Measurements from ENCODE around the gene TRPM3. TPM values are rescaled to one million over a fixed set of nuclear protein-coding genes. Genes with fewer than 3 reads are reported as not detected.

TRPM3 gene
- total RNA-seq, 4 donors from 2014 or later: 0.27 to 1.2 (median 0.47) TPM; not detected in 1

DNA sequence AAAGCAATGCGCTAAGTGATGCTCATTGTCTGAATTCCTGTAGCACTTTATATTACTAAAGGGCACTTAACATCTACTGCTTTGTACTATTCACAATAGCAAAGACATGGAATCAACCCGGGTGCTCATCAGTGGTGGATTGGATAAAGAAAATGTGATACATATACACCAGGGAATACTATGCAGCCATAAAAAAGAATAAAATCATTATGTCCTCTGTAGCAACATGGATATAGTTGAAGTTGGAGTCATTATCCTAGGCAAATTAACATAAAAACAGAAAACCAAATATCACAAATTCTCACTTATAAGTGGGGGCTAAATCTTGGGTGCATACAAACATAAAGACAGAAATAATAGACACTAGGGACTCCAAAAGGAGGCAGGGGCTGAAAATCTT, 308.3 kb downstream of the TRPM3 start:
- WGBS, 2 donors (ENCODE audit: low coverage in 1 of 2): 94 to 100% methylated on average over 2 of the region's 2 CpGs
- no peaks in the 10 kb centered on the region for H3K4me1 ChIP-seq
- ATAC-seq: no peak

DNA sequence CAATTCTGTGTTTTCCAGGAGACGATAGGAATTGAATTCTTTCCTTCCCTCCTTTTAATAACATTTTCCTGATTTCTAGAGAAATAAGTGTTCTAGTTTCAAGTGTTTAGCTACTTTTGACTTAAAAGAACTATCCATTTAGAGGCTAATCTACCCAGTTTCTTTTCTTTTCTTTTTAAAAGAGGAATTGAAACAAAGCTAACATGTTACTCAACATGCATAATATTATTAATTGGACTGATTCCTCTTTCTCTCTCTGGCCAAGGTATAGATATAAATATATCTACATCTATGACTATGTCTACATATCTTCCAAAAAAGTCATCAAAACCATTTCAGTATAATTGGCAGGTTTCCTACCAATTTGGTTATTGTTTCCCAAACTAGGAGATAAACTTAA, 309.8 kb downstream of the TRPM3 start:
- Histone ChIP-seq H3K4me1 (no peaks in the 10 kb centered on the region), H3K9me3 (no peaks in the 10 kb centered on the region), H3K4me3 (no peak overlapping the region), H3K27ac (no peak overlapping the region), H3K27me3 (no peaks in the 10 kb centered on the region), H3K36me3 (no peaks in the 10 kb centered on the region)
- TF ChIP-seq EP300 (IDR thresholded peaks at IDR 0.05): no peak
- TF ChIP-seq, protein P1, sequence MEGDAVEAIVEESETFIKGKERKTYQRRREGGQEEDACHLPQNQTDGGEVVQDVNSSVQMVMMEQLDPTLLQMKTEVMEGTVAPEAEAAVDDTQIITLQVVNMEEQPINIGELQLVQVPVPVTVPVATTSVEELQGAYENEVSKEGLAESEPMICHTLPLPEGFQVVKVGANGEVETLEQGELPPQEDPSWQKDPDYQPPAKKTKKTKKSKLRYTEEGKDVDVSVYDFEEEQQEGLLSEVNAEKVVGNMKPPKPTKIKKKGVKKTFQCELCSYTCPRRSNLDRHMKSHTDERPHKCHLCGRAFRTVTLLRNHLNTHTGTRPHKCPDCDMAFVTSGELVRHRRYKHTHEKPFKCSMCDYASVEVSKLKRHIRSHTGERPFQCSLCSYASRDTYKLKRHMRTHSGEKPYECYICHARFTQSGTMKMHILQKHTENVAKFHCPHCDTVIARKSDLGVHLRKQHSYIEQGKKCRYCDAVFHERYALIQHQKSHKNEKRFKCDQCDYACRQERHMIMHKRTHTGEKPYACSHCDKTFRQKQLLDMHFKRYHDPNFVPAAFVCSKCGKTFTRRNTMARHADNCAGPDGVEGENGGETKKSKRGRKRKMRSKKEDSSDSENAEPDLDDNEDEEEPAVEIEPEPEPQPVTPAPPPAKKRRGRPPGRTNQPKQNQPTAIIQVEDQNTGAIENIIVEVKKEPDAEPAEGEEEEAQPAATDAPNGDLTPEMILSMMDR (IDR thresholded peaks at IDR 0.05): no peak
- no peak for TF ChIP-seq POLR2AphosphoS5 (IDR thresholded peaks at IDR 0.05)
- no peak for TF ChIP-seq POLR2A (IDR thresholded peaks at IDR 0.05)
- no peak for ATAC-seq
- WGBS, 2 donors (ENCODE audit: low coverage in 1 of 2): 0 to 80% methylated on average over 1 of the region's 1 CpG

More for the DNA sequence above, 308.3 kb downstream of the TRPM3 start:
- no peaks in the 10 kb centered on the region for H3K9me3 ChIP-seq
- no peak overlapping the region for H3K4me3 ChIP-seq
- TF ChIP-seq, protein P1 (IDR thresholded peaks at IDR 0.05): no peak
- no peak for TF ChIP-seq POLR2AphosphoS5 (IDR thresholded peaks at IDR 0.05)
- TF ChIP-seq EP300 (IDR thresholded peaks at IDR 0.05): no peak
- no peak for TF ChIP-seq POLR2A (IDR thresholded peaks at IDR 0.05)
- no peak overlapping the region for H3K27ac ChIP-seq
- H3K27me3 ChIP-seq: no peaks in the 10 kb centered on the region
- H3K36me3 ChIP-seq: no peaks in the 10 kb centered on the region

DNA sequence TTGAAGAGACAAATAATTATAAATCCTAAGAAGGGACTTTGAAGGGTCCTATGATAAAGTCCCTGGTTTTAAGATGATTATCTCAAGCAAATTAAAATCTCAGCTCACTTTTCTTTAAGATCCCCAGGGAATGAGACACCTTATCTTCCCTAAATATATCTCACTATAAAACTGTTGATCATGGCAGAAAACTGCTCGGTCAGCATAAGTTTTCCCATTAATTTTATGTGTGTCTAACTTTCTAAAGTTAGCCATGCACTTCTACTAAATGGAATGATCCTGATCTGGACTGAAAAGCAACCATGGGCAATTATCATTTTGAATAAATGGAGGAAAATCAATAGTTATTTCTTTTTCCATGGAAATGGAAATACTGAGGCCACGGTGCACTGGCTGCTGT, 314.5 kb downstream of the TRPM3 start:
- no peak for ATAC-seq
- TF ChIP-seq POLR2AphosphoS5 (IDR thresholded peaks at IDR 0.05) (no peak), POLR2A (IDR thresholded peaks at IDR 0.05) (no peak), EP300 (IDR thresholded peaks at IDR 0.05) (no peak)
- TF ChIP-seq, protein P1 (IDR thresholded peaks at IDR 0.05): no peak
- H3K36me3 ChIP-seq: no peaks in the 10 kb centered on the region

DNA sequence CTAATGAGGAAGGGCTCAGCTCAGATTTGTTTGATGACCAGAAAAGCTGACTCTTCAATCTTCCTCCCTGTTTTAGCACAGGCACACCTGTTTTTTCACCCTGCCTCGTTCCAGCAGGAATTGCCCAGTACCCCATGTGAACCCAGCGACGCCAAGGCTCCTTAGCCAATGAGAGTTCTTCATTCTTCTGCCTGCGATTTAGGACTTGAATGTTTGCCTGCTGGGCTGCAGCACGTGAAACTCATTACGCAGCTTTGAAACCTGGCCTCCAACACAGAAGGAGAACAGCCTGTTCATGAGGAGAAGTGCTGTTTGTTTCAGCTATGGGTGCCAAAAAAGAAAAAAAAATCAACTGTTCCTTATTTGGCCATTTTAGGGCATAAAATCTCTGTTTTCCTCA, 315.5 kb downstream of the TRPM3 start:
- no peaks in the 10 kb centered on the region for H3K9me3 ChIP-seq
- no peaks in the 10 kb centered on the region for H3K36me3 ChIP-seq
- no peak overlapping the region for H3K27ac ChIP-seq
- TF ChIP-seq, protein P1 (IDR thresholded peaks at IDR 0.05): no peak
- TF ChIP-seq POLR2AphosphoS5 (IDR thresholded peaks at IDR 0.05): no peak
- WGBS, 2 donors (ENCODE audit: low coverage in 1 of 2): 58 to 63% methylated on average over 4 to 5 of the region's 6 CpGs
- no peaks in the 10 kb centered on the region for H3K4me1 ChIP-seq
- ATAC-seq: no peak
- no peak overlapping the region for H3K4me3 ChIP-seq
- no peaks in the 10 kb centered on the region for H3K27me3 ChIP-seq

More for the DNA sequence above, 314.5 kb downstream of the TRPM3 start:
- Histone ChIP-seq H3K4me3 (no peak overlapping the region), H3K9me3 (no peaks in the 10 kb centered on the region), H3K27me3 (no peaks in the 10 kb centered on the region), H3K4me1 (no peaks in the 10 kb centered on the region), H3K27ac (no peak overlapping the region)
- WGBS, 2 donors (ENCODE audit: low coverage in 1 of 2): 65 to 80% methylated on average over 2 of the region's 2 CpGs

DNA sequence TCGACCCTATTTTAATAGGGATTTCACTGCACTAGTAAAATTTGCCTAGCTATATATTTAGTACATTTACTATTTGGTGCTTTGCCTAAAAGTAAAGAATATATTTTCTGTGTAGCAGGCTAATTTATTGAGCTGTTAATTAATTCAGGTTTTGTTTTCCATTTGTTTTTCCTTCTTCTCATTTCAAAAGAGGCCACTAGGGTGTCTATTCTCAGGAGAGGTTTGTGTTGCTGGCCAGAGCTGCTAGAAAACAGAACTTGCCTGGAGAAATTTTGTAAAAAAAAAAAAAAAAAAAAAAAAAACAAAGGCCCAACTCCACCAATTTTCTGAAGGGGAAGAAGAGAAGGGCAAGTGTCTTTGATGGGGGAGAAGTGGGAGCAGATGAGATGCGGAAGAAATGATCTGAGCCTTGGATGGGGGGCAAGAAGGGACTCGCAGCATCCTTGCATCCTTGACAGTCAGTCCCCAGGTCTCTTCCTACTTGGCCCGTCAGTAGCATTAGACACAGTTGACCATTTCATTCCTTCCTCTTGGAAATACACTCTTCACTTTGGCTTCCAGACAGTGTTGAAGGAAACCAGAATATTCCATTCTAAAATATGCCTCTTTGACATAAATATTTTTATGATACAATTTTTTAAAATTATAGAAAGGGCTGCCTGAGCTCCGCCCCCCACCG, 318.5 kb downstream of the TRPM3 start:
- TF ChIP-seq POLR2AphosphoS5 (IDR thresholded peaks at IDR 0.05): no peak
- TF ChIP-seq POLR2A (IDR thresholded peaks at IDR 0.05): no peak
- no peak for TF ChIP-seq EP300 (IDR thresholded peaks at IDR 0.05)
- TF ChIP-seq, protein P1 (IDR thresholded peaks at IDR 0.05): no peak
- Histone ChIP-seq H3K36me3 (no peaks in the 10 kb centered on the region), H3K9me3 (no peaks in the 10 kb centered on the region), H3K27ac (no peak overlapping the region), H3K4me3 (no peak overlapping the region), H3K27me3 (no peaks in the 10 kb centered on the region), H3K4me1 (no peaks in the 10 kb centered on the region)
- whole genome bisulfite sequencing, 2 donors (ENCODE audit: low coverage in 1 of 2): 82% methylated on average over 4 to 6 of the region's 6 CpGs
- no peak for ATAC-seq
